HFFc6 (cell line): ENCODE measurements around the gene TRMT5. TPM values are rescaled to one million over a fixed set of nuclear protein-coding genes. Genes with fewer than 3 reads are reported as not detected.

ENCODE experiments used
- DNase-seq: peaks from one replicate; pipeline ENCODE4 v3.0.0-alpha.2; 2018
- H3K27ac Mint-ChIP-seq: 2 replicates; pipeline ENCODE4 v1.8.0; 2020; ENCODE audit warnings: mild to moderate bottlenecking, mixed read lengths
- H3K27me3 Mint-ChIP-seq: 2 replicates; pipeline ENCODE4 v1.8.0; 2021; ENCODE audit warnings: mild to moderate bottlenecking, moderate library complexity, mixed read lengths; ENCODE audit not compliant: insufficient read depth
- H3K36me3 Mint-ChIP-seq: 2 replicates; pipeline ENCODE4 v1.8.0; 2021; ENCODE audit warnings: low read depth, mixed read lengths
- H3K4me1 Mint-ChIP-seq: 2 replicates; pipeline ENCODE4 v1.8.0; 2020; ENCODE audit warnings: low read depth, mixed read lengths
- H3K4me3 Mint-ChIP-seq: 2 replicates; pipeline ENCODE4 v1.8.0; 2020; ENCODE audit warnings: mild to moderate bottlenecking, moderate library complexity, mixed read lengths
- H3K9me3 Mint-ChIP-seq: 2 replicates; pipeline ENCODE4 v1.8.0; 2020; ENCODE audit warnings: mild to moderate bottlenecking, mixed read lengths
- CTCF ChIP-seq: fragments of 200-600 bp; sonication (generic); IDR thresholded peaks from 2 replicates; pipeline ENCODE4 v1.5.0; 2021; ENCODE audit warnings: antibody characterized with exemption, mild to moderate bottlenecking
- total RNA-seq, 6 experiments: library from RNA; stranded (reverse); fragmentation: NEBNext Ultra II Directional; extraction: Animal tissue kit (Norgen Biotek cat#: 25700); gene quantifications; 2 replicates in 1 of 6; 3 replicates in 5 of 6; pipeline ENCODE4 v1.2.3, GENCODE V29; 2021

TRMT5 gene
- total RNA-seq, 6 experiments from 2014 or later = 12.5 to 17.4 (median 15.3) TPM

- Mint-ChIP-seq H3K27ac (no peak overlapping the region), H3K27me3 (no peaks in the 10 kb centered on the region), H3K36me3 (peaks cover 3% of the 10 kb centered on the region; the same call in 1 of the 2 replicates), H3K9me3 (no peaks in the 10 kb centered on the region), H3K4me1 (peaks cover 8% of the 10 kb centered on the region), H3K4me3 (no peak overlapping the region)
- no peak for DNase-seq
- TF ChIP-seq CTCF = no peak
Observed at GRCh38 chr14:60922050-60922449, 58.8 kb downstream of the TRMT5 start.

Other genes starting within 250 kb of the TRMT5 start
- 10 to 100 TPM; 55.8 to 69.4 (median 58.7) TPM for gene MNAT1, start 246.3 kb downstream of the TRMT5 start, total RNA-seq
- gene SLC38A6, start 166 bp upstream of the TRMT5 start, total RNA-seq = 10 to 100 TPM in 5 of 6 experiments, 1 to 10 TPM in 1; 9.7 to 13.8 (median 11.1) TPM